ENCODE data around the gene TMEM259. TPM values are rescaled to one million over a fixed set of nuclear protein-coding genes. Genes with fewer than 3 reads are reported as not detected.

Gene TMEM259
- total and polyA plus RNA-seq, 2 of the 13 experiments (the other 11 are each of a cell fraction or from before 2014, with no cell fraction given): 64.7 to 164 TPM

- TF ChIP-seq ZMYM4 (CRISPR knock-in tag; IDR thresholded peaks at IDR 0.05) (no peak), ZNF335 (CRISPR knock-in tag; IDR thresholded peaks at IDR 0.05) (0 out of 2 replicates have a peak, but pooled peaks have one; percentile 69), GATAD1 (CRISPR knock-in tag; IDR thresholded peaks at IDR 0.05) (peak; percentile 27; the same call in 1 of the 2 replicates), ZNF160 (CRISPR knock-in tag; IDR thresholded peaks at IDR 0.05) (peak; percentile 49; the same call in 1 of the 2 replicates), ZNF629 (CRISPR knock-in tag; conservative IDR thresholded peaks at IDR 0.05) (no peak), FOSL2 (CRISPR knock-in tag; IDR thresholded peaks at IDR 0.05) (no peak; the same call in 1 of the 2 replicates), NR2F6 (IDR thresholded peaks at IDR 0.05) (no peak; the same call in 1 of the 2 replicates), NR2F6 (CRISPR knock-in tag; IDR thresholded peaks at IDR 0.05) (no peak), ZFX (CRISPR knock-in tag; IDR thresholded peaks at IDR 0.05; ENCODE audit: low read depth) (peak; percentile 92), GATAD2A (CRISPR knock-in tag; IDR thresholded peaks at IDR 0.05) (peak; percentile 60), MAZ (IDR thresholded peaks at IDR 0.05; ENCODE audit: borderline replicate concordance, low read depth, low read length) (no peak), MAZ (CRISPR knock-in tag; IDR thresholded peaks at IDR 0.05; ENCODE audit: low read depth) (peak; percentile 54), ISX (CRISPR knock-in tag; conservative IDR thresholded peaks at IDR 0.05) (no peak; the same call in 1 of the 2 replicates), ATAD3A (CRISPR knock-in tag; IDR thresholded peaks at IDR 0.05) (no peak), CBX2 (IDR thresholded peaks at IDR 0.05; ENCODE audit: low read depth, low read length) (no peak), CBX2 (CRISPR knock-in tag; IDR thresholded peaks at IDR 0.05; ENCODE audit: low read depth) (no peak), NPAS2 (CRISPR knock-in tag; IDR thresholded peaks at IDR 0.05; ENCODE audit: borderline replicate concordance) (no peak), ZC3H4 (CRISPR knock-in tag; IDR thresholded peaks at IDR 0.05; ENCODE audit: borderline replicate concordance) (no peak), MTF1 (CRISPR knock-in tag; IDR thresholded peaks at IDR 0.05) (no peak), CREB3 (CRISPR knock-in tag; IDR thresholded peaks at IDR 0.05) (no peak), ERF (CRISPR knock-in tag; IDR thresholded peaks at IDR 0.05) (peak; percentile 46), DDIT3 (CRISPR knock-in tag; IDR thresholded peaks at IDR 0.05) (no peak), ZBTB1 (CRISPR knock-in tag; IDR thresholded peaks at IDR 0.05; ENCODE audit: borderline replicate concordance) (no peak), HCFC1 (IDR thresholded peaks at IDR 0.05; ENCODE audit: low read depth, low read length) (no peak)
- TF ChIP-seq, protein P1, sequence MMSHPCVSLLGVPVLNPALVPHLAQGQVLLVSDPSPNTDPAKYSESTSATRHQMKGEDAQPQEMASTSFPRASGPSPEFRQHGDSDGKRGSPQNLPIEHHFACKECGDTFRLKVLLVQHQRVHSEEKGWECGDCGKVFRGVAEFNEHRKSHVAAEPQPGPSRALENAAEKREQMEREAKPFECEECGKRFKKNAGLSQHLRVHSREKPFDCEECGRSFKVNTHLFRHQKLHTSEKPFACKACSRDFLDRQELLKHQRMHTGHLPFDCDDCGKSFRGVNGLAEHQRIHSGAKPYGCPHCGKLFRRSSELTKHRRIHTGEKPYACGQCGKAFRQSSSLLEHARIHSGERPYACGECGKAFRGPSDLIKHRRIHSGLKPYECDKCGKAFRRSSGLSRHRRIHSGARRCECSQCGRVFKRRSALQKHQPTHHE (CRISPR knock-in tag; IDR thresholded peaks at IDR 0.05; ENCODE audit: borderline replicate concordance): no peak
- TF ChIP-seq, protein P2, sequence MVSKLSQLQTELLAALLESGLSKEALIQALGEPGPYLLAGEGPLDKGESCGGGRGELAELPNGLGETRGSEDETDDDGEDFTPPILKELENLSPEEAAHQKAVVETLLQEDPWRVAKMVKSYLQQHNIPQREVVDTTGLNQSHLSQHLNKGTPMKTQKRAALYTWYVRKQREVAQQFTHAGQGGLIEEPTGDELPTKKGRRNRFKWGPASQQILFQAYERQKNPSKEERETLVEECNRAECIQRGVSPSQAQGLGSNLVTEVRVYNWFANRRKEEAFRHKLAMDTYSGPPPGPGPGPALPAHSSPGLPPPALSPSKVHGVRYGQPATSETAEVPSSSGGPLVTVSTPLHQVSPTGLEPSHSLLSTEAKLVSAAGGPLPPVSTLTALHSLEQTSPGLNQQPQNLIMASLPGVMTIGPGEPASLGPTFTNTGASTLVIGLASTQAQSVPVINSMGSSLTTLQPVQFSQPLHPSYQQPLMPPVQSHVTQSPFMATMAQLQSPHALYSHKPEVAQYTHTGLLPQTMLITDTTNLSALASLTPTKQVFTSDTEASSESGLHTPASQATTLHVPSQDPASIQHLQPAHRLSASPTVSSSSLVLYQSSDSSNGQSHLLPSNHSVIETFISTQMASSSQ (IDR thresholded peaks at IDR 0.05; ENCODE audit: low read depth): no peak
- TF ChIP-seq, protein P2 (CRISPR knock-in tag; IDR thresholded peaks at IDR 0.05; ENCODE audit: borderline replicate concordance): peak; percentile 32; the same call in 1 of the 2 replicates
Observed at GRCh38 chr19:1050989-1051788, 30.3 kb upstream of the TMEM259 start (continued).

All from HepG2 (cell line).